SW480 (cell line): ENCODE measurements around the gene CYP27B1.

Experiments
- DNase-seq: peaks from one replicate; pipeline ENCODE4 v3.0.0-alpha.2; 2016; ENCODE audit warnings: low spot score

The CYP27B1 gene

DNA sequence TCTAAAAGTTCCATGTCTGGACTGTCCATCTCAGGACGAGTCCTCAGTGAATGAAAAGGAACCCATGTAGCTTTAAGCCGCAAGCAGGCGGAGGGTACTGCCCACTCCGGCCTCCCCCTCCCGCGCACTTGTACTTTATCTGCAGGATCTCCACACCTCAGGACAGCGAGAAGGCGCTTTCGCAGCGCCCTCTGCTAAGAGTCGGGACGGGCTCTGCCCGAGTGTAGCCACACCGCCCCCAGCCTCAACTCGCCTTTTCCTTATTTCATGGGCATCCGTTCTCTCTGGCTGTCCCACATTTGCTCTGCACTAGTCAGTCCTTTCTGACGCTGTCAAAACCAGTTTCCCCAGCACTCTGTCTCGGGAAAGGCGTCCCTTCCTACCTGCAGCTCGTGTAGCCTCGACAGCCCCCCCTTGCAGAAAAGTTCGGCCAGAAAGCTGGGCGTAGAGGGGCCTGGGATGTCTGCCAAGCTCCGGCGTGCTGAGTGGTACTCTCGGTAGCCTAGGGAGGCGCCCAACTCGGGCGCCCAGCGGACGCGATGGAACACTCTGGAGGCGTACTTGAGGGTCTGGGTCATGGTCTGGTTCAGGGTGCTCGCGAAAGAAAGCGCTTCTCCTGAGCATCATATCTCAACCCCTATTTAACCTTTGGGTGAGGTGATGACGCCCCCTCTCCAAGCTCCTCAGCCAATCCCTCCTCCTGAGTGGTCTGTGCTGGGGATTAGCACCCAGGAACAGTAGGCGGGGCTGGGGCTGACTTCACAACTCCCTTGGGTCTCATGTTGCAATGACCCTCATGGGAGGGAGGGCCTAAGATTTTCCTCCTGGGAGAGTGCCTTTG, at the start of gene CYP27B1:
Gene CYP27B1, minus strand, starts transcription at position 615 of the 841 bp plus-strand sequence. Its CDS starts 37 bp downstream, at position 578.
- no peak for DNase-seq

DNA sequence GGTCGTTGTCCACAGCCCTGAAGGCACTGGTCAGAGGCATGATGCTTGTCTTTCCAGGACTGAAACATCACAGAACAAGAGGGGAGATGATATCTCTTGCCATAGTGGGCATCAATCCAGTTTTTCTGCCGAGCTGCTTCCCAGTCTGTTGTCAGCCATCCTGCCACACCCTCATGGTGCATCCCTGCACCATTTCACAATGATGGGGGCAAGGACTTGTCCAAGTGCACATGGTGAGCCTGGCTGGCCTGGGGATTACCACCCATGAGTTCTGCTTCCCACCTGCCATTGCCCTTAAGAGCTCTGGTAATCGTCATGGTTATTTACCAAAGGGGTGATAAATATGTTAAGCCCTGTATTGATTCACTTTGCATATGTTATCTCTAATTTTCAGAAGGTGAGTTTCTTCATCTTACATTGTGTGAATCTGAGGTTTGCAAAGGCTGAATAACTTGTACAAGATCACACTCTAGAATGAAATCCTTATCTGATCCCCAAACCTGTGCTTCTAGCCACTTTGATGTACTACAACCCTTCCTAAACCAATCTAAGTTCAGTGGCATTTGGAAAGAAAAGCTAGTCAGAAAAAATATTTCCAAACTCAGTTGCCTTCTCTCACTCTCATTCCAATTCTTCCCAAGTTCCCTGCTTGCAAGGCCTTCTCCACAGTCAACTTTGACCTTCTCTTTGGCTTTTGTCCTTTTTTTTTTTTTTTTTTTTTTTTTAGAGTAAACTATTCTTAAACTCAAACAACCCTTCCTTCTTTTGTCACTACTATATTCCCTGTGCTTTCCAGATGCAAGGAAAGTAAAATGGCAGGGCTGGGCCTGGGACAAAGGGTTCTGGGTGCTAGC, 49.4 kb upstream of the CYP27B1 start:
- DNase-seq: no peak

GRCh38 chr12:57815177-57816000, 48.5 kb upstream of the CYP27B1 start:
- DNase-seq: no peak

- no peak for DNase-seq
Observed at GRCh38 chr12:57813971-57814772, 47.3 kb upstream of the CYP27B1 start.

GRCh38 chr12:57813111-57813970, 46.5 kb upstream of the CYP27B1 start:
- no peak for DNase-seq

GRCh38 chr12:57811028-57811755, 44.3 kb upstream of the CYP27B1 start:
- DNase-seq: no peak

DNA sequence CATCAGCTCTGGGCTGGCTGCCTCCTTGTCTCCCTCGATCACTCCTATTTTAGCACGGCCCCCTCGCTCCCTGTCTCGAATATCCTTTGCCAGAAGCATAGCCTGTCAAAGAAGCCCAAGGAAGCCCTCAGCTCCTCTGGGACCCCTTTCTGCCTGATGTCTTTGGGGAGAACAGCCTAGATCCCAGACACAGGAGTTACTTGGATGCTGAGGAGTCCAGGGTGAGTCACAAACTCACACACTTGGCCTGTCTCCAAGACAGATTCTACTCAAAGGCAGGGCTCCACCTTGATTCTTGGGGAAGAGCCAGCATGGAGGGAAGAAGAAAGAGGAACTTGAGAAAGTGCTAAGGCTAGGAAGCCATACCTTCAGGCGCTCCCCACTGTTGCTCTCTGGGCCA, 43.6 kb upstream of the CYP27B1 start:
- DNase-seq: no peak

DNA sequence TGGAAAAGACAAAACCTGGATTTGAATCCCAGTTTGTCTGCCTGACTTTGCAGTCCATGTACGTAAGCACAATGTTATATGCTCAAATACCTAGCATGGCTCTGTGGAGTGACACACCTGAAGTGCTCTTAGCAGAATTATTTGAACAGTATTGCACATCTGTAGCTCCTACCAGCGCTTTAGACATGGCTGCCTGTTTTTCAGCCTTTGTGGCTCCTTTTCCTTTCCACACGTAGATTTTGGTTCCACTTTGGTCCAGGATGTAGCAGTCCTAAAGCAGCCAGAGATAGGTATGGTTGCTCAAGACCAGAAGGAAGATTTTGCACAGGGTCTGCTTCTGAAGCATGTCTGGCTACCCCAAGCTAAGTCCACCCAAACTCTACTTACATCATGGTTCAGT, 42.5 kb upstream of the CYP27B1 start:
- no peak for DNase-seq

GRCh38 chr12:57808351-57808750, 41.5 kb upstream of the CYP27B1 start:
- DNase-seq: no peak

- no peak for DNase-seq
Observed at GRCh38 chr12:57807285-57807684, 40.4 kb upstream of the CYP27B1 start.

DNA sequence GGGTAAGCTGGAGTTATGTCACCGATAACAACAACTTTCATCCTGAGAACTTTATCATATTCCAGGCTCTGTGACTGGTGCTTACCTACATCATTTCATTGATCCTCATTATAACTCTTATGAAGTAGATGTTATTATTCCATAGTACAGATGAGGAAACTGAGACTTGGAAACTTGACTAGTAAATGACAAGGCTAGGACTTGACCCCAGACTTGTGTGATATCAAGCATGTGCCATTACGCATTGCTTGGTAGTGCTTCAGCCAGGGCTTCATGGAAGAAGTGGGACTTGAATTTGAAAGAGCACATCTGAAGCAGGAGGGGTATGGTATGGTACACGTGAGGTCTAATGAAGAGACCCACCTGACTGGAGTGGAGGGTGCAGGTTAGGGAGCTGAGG, 39.8 kb upstream of the CYP27B1 start:
- no peak for DNase-seq

GRCh38 chr12:57803319-57803893, 36.5 kb upstream of the CYP27B1 start:
- peak; percentile 35 for DNase-seq

GRCh38 chr12:57802607-57803006, 35.7 kb upstream of the CYP27B1 start:
- no peak for DNase-seq

DNA sequence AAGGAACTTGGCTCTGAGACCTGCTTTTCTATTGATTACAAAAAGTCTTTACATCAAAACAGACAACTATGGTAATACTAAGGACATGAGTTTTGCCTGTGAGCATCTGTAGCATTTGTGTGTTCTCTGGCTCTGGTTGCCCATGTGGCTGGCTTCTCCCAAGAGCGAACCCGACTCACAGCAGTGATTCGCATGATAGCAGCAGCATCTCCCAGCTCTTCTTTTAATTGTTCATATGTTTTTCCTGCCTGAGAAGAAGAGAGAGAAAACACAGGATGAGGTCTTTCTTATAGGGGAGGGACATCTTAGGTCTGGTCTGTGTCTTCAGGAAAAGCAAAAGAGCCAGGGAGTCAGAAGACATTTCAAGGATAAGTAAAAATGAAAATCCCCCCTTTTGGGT, 34.1 kb upstream of the CYP27B1 start:
- DNase-seq: no peak

DNA sequence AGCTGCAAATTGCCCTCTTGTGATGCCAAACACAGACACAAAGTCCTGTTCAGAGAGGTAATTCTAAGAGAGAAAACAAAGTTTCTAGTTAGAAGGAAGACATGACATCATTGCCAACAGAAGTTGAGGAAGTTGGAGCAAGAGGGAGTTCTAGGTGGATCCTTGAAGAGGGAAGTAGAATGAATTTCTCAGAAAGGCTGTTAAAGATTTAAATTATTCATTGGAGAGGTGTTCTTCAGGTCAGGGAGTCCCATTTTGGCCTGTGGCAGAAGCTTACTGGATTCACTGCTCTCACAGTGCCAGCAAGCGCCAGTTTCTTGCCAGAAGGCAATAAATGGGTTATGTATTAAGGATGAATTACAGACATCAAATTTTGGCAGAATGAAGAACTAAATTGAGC, 31.1 kb upstream of the CYP27B1 start:
- no peak for DNase-seq

- no peak for DNase-seq
Observed at GRCh38 chr12:57796996-57797395, 30.1 kb upstream of the CYP27B1 start.

- DNase-seq: no peak
Observed at GRCh38 chr12:57795354-57795753, 28.5 kb upstream of the CYP27B1 start.

DNA sequence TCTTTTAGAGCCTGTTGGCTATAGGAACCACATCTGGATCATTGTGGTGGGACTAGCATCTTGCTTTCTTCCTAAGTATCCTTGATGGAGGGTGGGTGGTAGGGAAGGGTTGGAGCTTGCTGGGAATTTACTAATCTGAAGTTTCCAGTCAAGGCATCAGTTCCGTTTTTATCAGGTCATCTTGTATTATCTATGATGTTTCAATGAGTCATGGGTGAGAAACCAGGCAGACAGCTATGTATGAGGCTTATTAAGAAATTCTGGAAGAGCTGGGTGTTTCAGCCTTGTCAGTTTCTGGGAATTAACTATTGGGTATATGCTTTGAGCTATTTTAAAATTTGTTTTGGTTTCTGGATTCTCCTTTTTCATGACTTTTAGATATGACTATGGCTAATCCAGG, 27.0 kb upstream of the CYP27B1 start:
- no peak for DNase-seq

GRCh38 chr12:57783861-57784260, 17.0 kb upstream of the CYP27B1 start:
- no peak for DNase-seq

GRCh38 chr12:57783466-57783801, 16.6 kb upstream of the CYP27B1 start:
- no peak for DNase-seq
